Inflammatory macrophage treated with lipopolysaccharide for 1 hour (primary cell): ENCODE data around the gene ZNF302.
A peak's percentile ranks its signal among the peaks of the same experiment; 100 is the strongest.
"Not testable (repeated sequence)": the region's sequence is repeated elsewhere in the genome, so short reads cannot be mapped to it uniquely, and the experiment has no call there.

Experiments
- DNase-seq, 2 donors: peaks; one replicate each; pipeline ENCODE4 v3.0.0-alpha.2; 2020 to 2022

ZNF302 gene

DNA sequence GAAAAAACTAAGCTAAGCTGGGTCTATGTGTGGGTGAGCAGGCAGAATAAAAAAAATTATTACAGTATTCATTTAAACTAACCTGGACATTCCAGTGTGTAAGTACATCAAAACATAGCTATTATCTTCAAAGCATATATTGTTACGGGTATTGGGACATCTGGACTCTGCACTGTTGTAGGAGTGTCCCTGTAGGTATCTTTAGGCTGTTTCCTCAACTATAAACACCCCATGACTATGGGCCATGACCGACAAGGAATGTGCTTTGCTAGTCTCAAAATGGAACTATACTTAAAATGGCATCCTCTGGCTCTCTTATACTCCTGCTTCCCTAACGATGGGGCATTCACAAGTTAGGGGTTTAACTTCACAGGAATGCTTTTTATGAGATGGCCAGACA, 3.9 kb upstream of the ZNF302 start:
- DNase-seq, result no peak

DNA sequence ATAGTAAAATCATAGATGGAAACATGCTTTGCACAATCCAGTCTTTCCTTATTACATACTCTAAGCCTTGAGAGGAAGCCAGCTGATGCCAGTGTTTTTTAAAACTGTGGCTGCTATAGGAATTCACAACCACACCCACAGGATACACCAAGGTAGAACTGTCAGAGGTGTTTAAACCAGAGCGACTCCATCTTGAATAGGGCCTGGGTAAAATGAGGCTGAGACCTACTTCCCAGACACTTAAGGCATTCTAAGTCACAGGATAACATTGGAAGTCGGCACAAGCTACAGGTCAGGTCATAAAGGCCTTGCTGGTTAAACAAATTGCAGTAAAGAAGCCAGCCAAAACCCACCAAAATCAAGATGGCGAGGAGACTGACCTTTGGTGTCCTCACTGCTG, 2.2 kb upstream of the ZNF302 start:
- no peak for DNase-seq

DNA sequence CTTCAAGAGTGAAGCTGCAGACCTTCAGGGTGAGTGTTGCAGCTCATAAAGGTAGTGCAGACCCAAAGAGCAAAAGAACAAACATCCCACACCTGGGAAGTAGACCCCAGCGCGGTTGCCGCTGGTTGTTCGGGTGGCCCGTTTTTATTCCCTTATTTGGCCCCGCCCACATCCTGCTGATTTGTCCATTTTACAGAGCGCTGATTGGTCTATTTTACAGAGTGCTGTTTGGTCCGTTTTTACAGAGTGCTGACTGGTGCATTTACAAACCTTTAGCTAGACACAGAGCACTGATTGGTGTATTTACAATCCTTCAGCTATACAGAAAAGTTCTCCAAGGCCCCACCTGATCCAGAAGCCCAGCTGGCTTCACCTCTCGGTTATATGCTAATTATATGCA, 1.6 kb upstream of the ZNF302 start:
- no peak for DNase-seq

DNA sequence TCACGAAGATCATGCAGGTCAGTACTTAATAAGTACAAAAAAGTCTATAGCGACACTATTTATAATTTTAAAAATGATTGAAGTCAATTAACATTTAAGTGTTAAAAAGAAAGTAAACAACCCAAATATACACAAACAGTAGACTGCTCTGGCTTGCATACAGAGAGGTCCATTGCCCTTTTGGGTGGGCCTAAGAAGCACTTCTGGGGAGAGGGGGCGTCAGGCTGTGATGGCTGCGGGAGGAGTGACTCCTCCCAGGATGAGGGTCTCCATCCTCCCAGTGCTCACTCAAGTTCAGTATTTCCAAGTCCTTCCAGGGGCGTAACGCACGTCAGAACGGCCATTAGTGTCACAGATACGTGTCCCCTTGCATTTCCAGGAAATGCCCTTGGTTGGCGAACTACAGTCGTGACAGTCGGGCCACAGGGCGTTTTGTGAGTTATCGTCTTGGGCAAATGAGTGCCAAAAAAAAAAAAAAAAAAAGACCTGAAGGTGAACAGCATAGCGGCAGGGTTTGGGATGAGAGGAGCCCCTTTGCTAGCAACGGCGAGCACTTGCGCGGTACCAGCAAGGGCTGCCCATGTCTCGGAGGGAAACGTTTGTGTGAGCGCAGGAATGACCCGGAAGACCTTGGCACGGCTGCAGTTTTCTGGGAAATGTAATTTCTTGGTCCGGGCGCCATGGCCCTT, 637 bp upstream of the ZNF302 start, which contains the start of gene SCGB2B2:
SCGB2B2 (minus strand) TSS at position 463 of the 689 bp plus-strand sequence. CDS start 82,596 bp downstream, outside the sequence.
- DNase-seq, result peak in 1 of 2 donors; percentile 35

GRCh38 chr19:34678085-34678412, 571 bp downstream of the ZNF302 start:
- DNase-seq, result no peak

DNA sequence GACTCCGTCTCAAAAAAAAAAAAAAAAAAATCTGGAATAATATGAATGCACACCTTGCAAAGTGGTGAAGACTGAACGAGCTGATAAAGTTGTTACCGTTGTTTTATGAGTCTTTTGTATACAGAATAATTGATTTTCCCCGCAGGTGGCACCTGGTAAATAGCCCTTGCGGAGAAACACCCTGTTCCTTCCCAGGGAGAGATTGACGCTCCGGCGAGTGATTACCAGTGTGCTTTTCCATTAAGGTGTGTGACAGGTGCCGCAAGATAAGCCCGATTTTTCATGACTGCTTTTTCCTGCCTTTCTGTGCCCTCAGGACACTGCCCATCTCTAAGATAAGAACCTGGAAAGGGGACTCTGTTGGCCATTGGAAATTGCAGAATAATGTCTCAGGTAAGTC, 943 bp downstream of the ZNF302 start:
- DNase-seq, result no peak

DNA sequence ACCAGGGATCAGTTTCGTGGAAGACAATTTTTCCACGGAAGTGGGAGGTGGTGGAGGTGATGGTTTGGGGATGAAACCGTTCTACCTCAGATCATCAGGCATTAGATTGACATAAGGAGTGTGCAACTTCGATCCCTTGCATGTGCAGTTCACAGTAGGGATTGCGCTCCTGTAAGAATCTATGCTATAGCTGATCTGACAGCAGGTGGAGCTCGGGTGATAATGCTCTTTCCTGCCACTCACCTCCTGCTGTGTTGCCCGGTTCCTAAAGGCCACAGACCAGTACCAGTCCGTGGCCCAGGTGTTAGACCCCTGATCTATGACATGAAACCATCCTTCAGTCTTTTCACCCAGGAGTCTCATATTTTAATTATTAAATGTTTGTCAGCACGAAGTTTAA, 4.0 kb downstream of the ZNF302 start:
- no peak for DNase-seq

- not testable (repeated sequence) for DNase-seq
These were observed 7.8 kb downstream of the ZNF302 start for GRCh38 chr19:34685266-34685665.

GRCh38 chr19:34686455-34686854, 9.0 kb downstream of the ZNF302 start:
- no peak for DNase-seq

DNA sequence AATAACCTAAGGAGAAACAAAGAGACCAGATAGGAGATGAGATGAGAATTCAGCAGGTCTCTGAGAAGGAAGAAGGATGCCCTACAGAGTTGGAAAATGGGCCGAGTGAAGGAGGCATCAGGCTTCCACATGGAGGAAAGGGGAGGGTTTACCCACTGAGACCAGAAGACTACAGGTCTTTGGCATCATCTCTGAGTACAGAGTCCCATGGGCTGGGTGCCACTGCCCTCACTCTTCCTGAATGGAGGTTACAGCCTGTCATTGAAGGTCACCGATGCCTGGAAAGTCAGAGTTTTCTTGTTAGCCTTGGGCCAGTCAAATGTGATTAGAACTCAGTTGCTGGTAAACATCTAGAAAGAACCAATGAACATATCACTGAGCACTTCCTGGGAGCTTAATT, 9.9 kb downstream of the ZNF302 start:
- no peak for DNase-seq

GRCh38 chr19:34688592-34688991, 11.1 kb downstream of the ZNF302 start:
- no peak for DNase-seq

DNA sequence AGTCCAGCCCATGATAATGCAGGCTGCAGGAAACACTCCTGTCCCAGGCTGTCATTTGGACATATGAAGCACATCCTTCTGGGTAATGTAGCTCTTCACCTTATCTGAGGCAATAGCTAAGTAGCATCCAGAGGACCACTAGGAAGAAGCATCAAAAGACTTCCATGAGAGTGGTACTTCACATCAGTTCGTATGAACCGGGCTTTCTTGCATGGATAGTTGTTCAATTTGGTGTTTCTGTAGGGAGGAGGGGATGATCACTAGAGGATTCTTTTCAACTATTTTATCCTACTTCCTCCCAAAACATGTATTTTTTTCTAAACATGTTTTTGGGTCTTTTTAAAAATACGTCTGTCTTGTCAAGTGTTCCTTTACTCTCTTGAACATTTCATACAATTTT, 12.9 kb downstream of the ZNF302 start:
- DNase-seq, result no peak

GRCh38 chr19:34692549-34692948, 15.1 kb downstream of the ZNF302 start:
- no peak for DNase-seq

GRCh38 chr19:34707661-34708060, 30.2 kb downstream of the ZNF302 start:
- no peak for DNase-seq

DNA sequence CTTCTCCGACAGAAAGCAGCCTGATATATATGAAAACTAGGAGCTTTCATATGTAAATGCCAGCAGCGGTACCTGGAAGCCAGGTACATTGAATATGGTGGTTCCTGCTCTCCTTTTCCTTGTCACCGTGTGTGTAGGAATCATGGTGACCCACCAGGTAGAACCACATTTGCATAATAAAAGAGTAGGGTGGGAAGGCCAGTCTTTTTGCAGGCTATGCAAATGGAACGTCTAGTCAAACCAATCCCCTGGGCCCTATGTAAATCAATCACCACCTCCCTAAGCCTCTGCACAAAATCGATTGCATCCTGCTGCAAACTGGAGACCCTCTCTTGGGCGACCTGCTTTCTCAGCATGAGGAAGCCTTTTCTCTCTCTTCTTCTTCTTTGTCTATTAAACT, 34.4 kb downstream of the ZNF302 start:
- no peak for DNase-seq

DNA sequence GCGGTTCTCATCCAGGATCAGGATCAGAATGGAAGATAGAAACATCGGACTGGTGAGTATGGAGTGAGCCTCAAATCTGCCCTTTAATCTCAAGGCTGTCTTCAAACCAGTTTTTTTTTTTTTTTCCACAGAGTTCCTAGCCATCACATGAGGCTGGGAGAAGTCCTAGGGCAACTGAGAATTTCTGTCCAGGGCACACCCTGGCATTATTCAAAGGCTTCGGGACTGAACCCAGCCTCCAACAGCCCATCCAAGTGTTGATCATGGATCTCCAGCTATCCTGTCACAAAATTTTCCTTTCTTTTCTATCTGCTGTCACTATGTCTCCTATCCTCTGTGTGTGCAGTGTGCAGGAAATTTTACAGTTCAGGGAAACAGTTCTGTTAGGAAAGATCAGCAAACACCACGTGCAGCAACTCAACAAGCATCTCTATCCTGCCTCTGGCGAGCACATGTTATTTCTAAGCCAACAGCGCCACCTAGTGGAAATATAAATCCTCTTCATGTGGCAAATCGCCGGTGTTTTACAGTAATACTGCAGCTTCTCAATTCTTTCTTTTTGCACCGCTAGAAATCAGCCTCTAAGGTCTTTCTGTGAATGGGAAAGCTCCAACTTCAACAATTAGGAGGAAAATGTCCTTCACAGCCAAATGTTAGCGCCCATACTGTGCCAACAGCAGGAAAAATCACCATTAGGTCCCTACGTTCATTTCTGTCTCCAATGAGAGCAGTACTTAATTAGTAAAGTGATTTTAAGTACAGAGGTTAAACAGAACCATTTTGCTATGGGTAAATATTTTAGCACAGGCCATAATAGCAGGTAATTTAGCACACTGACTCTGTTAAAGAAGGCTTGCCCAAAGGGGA, 35.1 kb downstream of the ZNF302 start:
- DNase-seq, result peak; percentile 57 to 89

DNA sequence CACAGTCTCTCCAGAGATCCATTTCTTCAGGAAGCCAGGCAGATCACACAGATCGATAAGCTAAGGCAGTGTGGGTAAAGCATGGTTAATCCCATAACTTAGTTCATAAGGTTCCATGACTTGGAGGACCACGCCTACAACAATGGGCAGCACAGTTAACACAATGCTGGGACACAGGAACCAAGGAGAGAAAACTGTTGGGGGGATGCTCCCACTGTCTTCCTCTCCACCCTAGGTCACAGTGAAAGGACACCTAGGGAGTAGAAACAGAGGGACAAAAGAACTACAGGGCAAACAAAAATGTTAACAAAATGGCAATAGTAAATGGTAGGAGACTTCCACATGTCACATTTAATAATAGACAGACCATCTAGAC, 35.8 kb downstream of the ZNF302 start:
- DNase-seq, result no peak

- DNase-seq, result no peak
These were observed 37.9 kb downstream of the ZNF302 start for GRCh38 chr19:34715357-34715756.

GRCh38 chr19:34722353-34722752, 44.9 kb downstream of the ZNF302 start:
- no peak for DNase-seq

- no peak for DNase-seq
These were observed 47.9 kb downstream of the ZNF302 start for GRCh38 chr19:34725400-34725799.

- no peak for DNase-seq
These were observed 53.7 kb downstream of the ZNF302 start for GRCh38 chr19:34731019-34731829.

DNA sequence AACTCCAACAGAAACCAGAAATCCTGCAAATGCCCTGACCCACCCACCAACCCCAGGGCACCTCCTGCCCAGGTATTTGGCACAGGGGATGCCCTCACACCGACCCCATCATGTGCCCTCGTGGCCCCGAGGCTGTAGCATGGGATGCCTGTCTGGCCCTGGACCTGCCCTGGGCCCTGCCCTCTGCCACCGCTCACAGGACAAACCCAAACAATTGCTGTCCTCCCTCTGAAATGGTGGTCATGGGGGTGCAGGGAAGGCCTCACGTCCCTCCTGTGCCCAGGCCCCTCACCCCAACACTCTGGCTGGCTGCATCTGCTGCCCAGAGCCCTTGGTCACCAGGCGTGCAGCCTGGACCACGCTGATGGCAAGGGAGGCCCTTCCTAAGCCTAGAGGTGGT, 54.5 kb downstream of the ZNF302 start:
- DNase-seq, result no peak

- no peak for DNase-seq
These were observed 55.2 kb downstream of the ZNF302 start for GRCh38 chr19:34732612-34733211.
